Erythroblast (primary cell): Measurements from ENCODE around the gene TBC1D25.

Experiments used
- GATA1 ChIP-seq: IDR thresholded peaks from 2 replicates; pipeline ENCODE4 v1.6.1; 2011; ENCODE audit warnings: low read depth, mild to moderate bottlenecking, control low read depth, low read length, moderate library complexity
- POLR2A ChIP-seq: IDR thresholded peaks from 2 replicates; pipeline ENCODE4 v1.6.1; 2011; ENCODE audit warnings: mild to moderate bottlenecking, low read length

DNA sequence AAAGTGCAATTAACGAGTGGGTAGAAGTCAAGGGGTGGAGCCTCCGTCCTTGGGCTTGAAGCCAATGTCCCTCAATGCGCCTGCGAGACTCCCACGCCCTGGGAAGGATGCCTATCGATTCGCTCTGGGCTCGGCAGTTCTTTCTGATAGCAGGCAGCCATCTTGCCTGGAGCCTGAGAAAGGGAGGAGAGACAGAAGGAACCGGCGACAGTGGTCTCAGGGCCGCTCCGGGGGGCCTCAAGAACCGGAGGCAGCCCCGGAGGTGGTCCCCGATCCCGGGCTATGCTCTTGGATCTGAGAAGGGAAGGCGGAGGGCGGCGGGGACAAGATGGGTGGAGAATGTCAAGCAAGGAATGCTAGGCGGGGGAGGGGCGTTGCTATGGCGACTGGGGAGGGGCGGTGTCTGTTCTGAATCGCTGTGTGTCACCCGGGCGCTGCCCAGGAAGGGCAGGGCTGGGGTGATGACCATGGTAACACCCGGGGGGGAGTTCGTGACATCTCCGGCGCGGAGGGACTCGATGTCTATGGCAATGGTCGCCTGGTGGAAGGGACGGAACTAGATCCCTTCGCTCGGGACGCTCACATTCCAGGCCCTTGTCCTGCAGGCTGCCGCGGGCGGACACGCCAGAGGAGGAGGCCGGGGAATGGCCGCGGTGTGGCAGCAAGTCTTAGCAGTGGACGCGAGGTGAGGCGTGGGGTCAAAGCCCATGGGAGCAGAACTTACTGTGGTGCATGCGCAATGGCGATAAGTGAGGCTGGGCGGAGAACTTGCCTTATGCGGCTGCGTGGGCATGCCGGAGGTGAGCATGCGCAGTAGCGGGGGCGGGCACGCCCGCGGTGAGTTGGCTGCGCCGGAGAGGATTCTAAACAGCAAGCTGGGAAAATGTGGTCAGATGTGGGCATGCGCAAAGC, 58.1 kb downstream of the TBC1D25 start, which contains the start of gene WDR13:
- peak; percentile 71 for TF ChIP-seq POLR2A
- TF ChIP-seq GATA1 = no peak
